Memory B cell (primary cell): Measurements from ENCODE around the gene GRIK2.
"Not testable (repeated sequence)": the region's sequence is repeated elsewhere in the genome, so short reads cannot be mapped to it uniquely, and the experiment has no call there.

Experiments used
- ATAC-seq: fragments of 150-1000 bp; cut with Tn5 transposase; 2 replicates; pipeline ENCODE4 v1.10.0; 2021; ENCODE audit warnings: low read depth, mild to moderate bottlenecking, moderate library complexity
- DNase-seq, 2 donors: peaks; one replicate each; pipeline ENCODE4 v3.0.0; 2022; ENCODE audit warnings: low spot score in 2 of 2
- H3K27ac Mint-ChIP-seq: one replicate; pipeline ENCODE4 v1.8.0; 2022; ENCODE audit warnings: mild to moderate bottlenecking, moderate library complexity, mixed read lengths
- H3K27me3 Mint-ChIP-seq: one replicate; pipeline ENCODE4 v1.8.0; 2022; ENCODE audit warnings: mixed read lengths
- H3K36me3 Mint-ChIP-seq: one replicate; pipeline ENCODE4 v1.8.0; 2022; ENCODE audit warnings: mild to moderate bottlenecking, mixed read lengths
- H3K4me1 Mint-ChIP-seq: one replicate; pipeline ENCODE4 v1.8.0; 2022; ENCODE audit warnings: mixed read lengths
- H3K4me3 Mint-ChIP-seq: one replicate; pipeline ENCODE4 v1.8.0; 2022; ENCODE audit warnings: mild to moderate bottlenecking, moderate library complexity, mixed read lengths
- H3K9me3 Mint-ChIP-seq: one replicate; pipeline ENCODE4 v1.8.0; 2022; ENCODE audit warnings: mixed read lengths

GRIK2 gene

GRCh38 chr6:101613556-101613955 lies 220.0 kb downstream of the GRIK2 start:
- DNase-seq (no peak), ATAC-seq (no peak)
- Mint-ChIP-seq H3K27me3 (no peaks in the 10 kb centered on the region), H3K27ac (no peak overlapping the region), H3K4me3 (no peak overlapping the region), H3K36me3 (no peaks in the 10 kb centered on the region), H3K9me3 (no peaks in the 10 kb centered on the region), H3K4me1 (no peaks in the 10 kb centered on the region)

GRCh38 chr6:101614774-101615173 lies 221.3 kb downstream of the GRIK2 start:
- H3K27me3 Mint-ChIP-seq: no peaks in the 10 kb centered on the region
- no peak for ATAC-seq
- no peak for DNase-seq
- no peak overlapping the region for H3K4me3 Mint-ChIP-seq
- H3K27ac Mint-ChIP-seq: no peak overlapping the region
- no peaks in the 10 kb centered on the region for H3K36me3 Mint-ChIP-seq
- H3K9me3 Mint-ChIP-seq: no peaks in the 10 kb centered on the region
- no peaks in the 10 kb centered on the region for H3K4me1 Mint-ChIP-seq

- Mint-ChIP-seq H3K27ac (no peak overlapping the region), H3K36me3 (no peaks in the 10 kb centered on the region), H3K27me3 (no peaks in the 10 kb centered on the region)
These were observed 232.8 kb downstream of the GRIK2 start for GRCh38 chr6:101626269-101626668.

GRCh38 chr6:101630941-101631340 lies 237.4 kb downstream of the GRIK2 start:
- Mint-ChIP-seq H3K36me3 (no peaks in the 10 kb centered on the region), H3K4me3 (no peak overlapping the region), H3K27ac (no peak overlapping the region), H3K4me1 (no peaks in the 10 kb centered on the region), H3K27me3 (no peaks in the 10 kb centered on the region), H3K9me3 (peaks cover 5% of the 10 kb centered on the region)
- DNase-seq: no peak
- no peak for ATAC-seq

More at GRCh38 chr6:101626269-101626668, 232.8 kb downstream of the GRIK2 start:
- Mint-ChIP-seq H3K9me3 (peaks cover 4% of the 10 kb centered on the region), H3K4me3 (no peak overlapping the region), H3K4me1 (no peaks in the 10 kb centered on the region)
- no peak for DNase-seq
- ATAC-seq: no peak

GRCh38 chr6:101633081-101633480 lies 239.6 kb downstream of the GRIK2 start:
- Mint-ChIP-seq H3K4me3 (no peak overlapping the region), H3K36me3 (no peaks in the 10 kb centered on the region), H3K27me3 (no peaks in the 10 kb centered on the region), H3K4me1 (no peaks in the 10 kb centered on the region), H3K27ac (no peak overlapping the region), H3K9me3 (peaks cover 10% of the 10 kb centered on the region)
- DNase-seq (no peak), ATAC-seq (no peak)

- not testable (repeated sequence) for H3K27ac Mint-ChIP-seq, H3K4me3 Mint-ChIP-seq, DNase-seq, H3K27me3 Mint-ChIP-seq, H3K4me1 Mint-ChIP-seq, ATAC-seq, H3K36me3 Mint-ChIP-seq, H3K9me3 Mint-ChIP-seq
These were observed 245.4 kb downstream of the GRIK2 start for GRCh38 chr6:101638865-101639264.

GRCh38 chr6:101640131-101640530 lies 246.6 kb downstream of the GRIK2 start:
- no peak for ATAC-seq
- no peaks in the 10 kb centered on the region for H3K4me1 Mint-ChIP-seq
- no peaks in the 10 kb centered on the region for H3K27me3 Mint-ChIP-seq
- DNase-seq: no peak
- H3K4me3 Mint-ChIP-seq: no peak overlapping the region
- H3K9me3 Mint-ChIP-seq: peaks cover 7% of the 10 kb centered on the region
- no peak overlapping the region for H3K27ac Mint-ChIP-seq
- H3K36me3 Mint-ChIP-seq: no peaks in the 10 kb centered on the region

- no peaks in the 10 kb centered on the region for H3K27me3 Mint-ChIP-seq
- H3K9me3 Mint-ChIP-seq: peaks cover 2% of the 10 kb centered on the region
- H3K36me3 Mint-ChIP-seq: no peaks in the 10 kb centered on the region
- H3K4me1 Mint-ChIP-seq: no peaks in the 10 kb centered on the region
- H3K4me3 Mint-ChIP-seq: no peak overlapping the region
- DNase-seq (no peak), ATAC-seq (no peak)
- H3K27ac Mint-ChIP-seq: no peak overlapping the region
These were observed 252.3 kb downstream of the GRIK2 start for GRCh38 chr6:101645770-101646169.

- H3K4me1 Mint-ChIP-seq: no peaks in the 10 kb centered on the region
These were observed 257.0 kb downstream of the GRIK2 start for GRCh38 chr6:101650402-101651100.

GRCh38 chr6:101652079-101652478 lies 258.6 kb downstream of the GRIK2 start:
- ATAC-seq: no peak
- Mint-ChIP-seq H3K4me1 (no peaks in the 10 kb centered on the region), H3K4me3 (no peak overlapping the region), H3K27ac (no peak overlapping the region), H3K27me3 (no peaks in the 10 kb centered on the region), H3K9me3 (peaks cover 9% of the 10 kb centered on the region), H3K36me3 (no peaks in the 10 kb centered on the region)
- no peak for DNase-seq

More at GRCh38 chr6:101650402-101651100, 257.0 kb downstream of the GRIK2 start:
- ATAC-seq (no peak), DNase-seq (no peak)
- Mint-ChIP-seq H3K9me3 (peaks cover 6% of the 10 kb centered on the region), H3K4me3 (no peak overlapping the region), H3K27ac (no peak overlapping the region), H3K36me3 (no peaks in the 10 kb centered on the region), H3K27me3 (no peaks in the 10 kb centered on the region)

- H3K4me1 Mint-ChIP-seq: no peaks in the 10 kb centered on the region
- no peak for DNase-seq
- no peak overlapping the region for H3K27ac Mint-ChIP-seq
- no peaks in the 10 kb centered on the region for H3K27me3 Mint-ChIP-seq
- no peak overlapping the region for H3K4me3 Mint-ChIP-seq
- peaks cover 14% of the 10 kb centered on the region for H3K9me3 Mint-ChIP-seq
- ATAC-seq: no peak
- no peaks in the 10 kb centered on the region for H3K36me3 Mint-ChIP-seq
These were observed 261.6 kb downstream of the GRIK2 start for GRCh38 chr6:101655109-101655508.

GRCh38 chr6:101662111-101662897 lies 268.8 kb downstream of the GRIK2 start:
- H3K4me3 Mint-ChIP-seq: no peak overlapping the region
- H3K27ac Mint-ChIP-seq: no peak overlapping the region
- ATAC-seq (no peak), DNase-seq (no peak)
- no peaks in the 10 kb centered on the region for H3K27me3 Mint-ChIP-seq
- H3K9me3 Mint-ChIP-seq: peaks cover 8% of the 10 kb centered on the region
- no peaks in the 10 kb centered on the region for H3K4me1 Mint-ChIP-seq
- no peaks in the 10 kb centered on the region for H3K36me3 Mint-ChIP-seq

- H3K4me1 Mint-ChIP-seq: no peaks in the 10 kb centered on the region
- peaks cover 7% of the 10 kb centered on the region for H3K9me3 Mint-ChIP-seq
- H3K4me3 Mint-ChIP-seq: no peak overlapping the region
- H3K27me3 Mint-ChIP-seq: no peaks in the 10 kb centered on the region
- DNase-seq (no peak), ATAC-seq (no peak)
- no peak overlapping the region for H3K27ac Mint-ChIP-seq
- no peaks in the 10 kb centered on the region for H3K36me3 Mint-ChIP-seq
These were observed 269.6 kb downstream of the GRIK2 start for GRCh38 chr6:101663100-101663499.

- DNase-seq: no peak
- ATAC-seq: no peak
- no peak overlapping the region for H3K4me3 Mint-ChIP-seq
- H3K9me3 Mint-ChIP-seq: peaks cover 3% of the 10 kb centered on the region
- H3K27me3 Mint-ChIP-seq: no peaks in the 10 kb centered on the region
- H3K4me1 Mint-ChIP-seq: no peaks in the 10 kb centered on the region
- H3K36me3 Mint-ChIP-seq: no peaks in the 10 kb centered on the region
- H3K27ac Mint-ChIP-seq: no peak overlapping the region
These were observed 272.7 kb downstream of the GRIK2 start for GRCh38 chr6:101666256-101666655.
